ENCODE measurements around the gene ATP5F1D.

Gene ATP5F1D

DNA sequence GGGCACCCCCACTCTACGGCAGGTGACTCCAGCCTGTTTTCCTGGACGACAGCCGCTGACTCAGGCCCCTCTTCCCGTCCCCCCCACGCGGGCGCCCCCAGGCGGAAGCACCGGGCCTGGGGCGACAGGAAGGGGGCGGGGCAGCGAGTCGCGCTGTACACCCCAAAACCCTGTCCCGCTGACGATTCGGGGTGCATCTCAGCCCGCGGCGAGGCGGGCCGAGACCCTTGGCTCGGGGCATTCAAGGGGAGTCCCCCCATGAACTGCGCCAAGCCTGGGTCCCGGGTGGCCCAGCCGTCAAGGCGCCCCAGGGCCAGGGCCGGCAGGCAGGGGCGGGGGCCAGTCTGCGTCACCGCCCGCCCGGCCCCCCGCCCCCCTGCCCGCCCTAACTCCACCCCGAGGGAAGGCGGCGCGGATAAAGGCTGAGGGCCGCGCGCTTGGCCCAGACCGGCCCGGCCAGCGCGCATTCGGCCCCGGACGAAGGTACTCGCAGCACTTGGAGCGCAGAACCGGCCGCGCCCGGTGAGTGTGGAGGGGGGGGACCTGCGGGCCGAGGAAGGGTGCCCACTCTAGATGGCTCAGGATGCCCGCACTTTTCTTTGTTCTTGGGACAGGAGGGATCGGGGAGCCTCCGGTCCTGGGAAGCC is 6.7 kb downstream of the ATP5F1D start, which contains the start of gene MIDN:
TSS of gene MIDN (plus strand) at position 445 of the 647 bp plus-strand sequence. CDS start 1,714 bp downstream, outside the sequence.
- peak; percentile 89 for DNase-seq (ENCODE audit: low read depth)

DNA sequence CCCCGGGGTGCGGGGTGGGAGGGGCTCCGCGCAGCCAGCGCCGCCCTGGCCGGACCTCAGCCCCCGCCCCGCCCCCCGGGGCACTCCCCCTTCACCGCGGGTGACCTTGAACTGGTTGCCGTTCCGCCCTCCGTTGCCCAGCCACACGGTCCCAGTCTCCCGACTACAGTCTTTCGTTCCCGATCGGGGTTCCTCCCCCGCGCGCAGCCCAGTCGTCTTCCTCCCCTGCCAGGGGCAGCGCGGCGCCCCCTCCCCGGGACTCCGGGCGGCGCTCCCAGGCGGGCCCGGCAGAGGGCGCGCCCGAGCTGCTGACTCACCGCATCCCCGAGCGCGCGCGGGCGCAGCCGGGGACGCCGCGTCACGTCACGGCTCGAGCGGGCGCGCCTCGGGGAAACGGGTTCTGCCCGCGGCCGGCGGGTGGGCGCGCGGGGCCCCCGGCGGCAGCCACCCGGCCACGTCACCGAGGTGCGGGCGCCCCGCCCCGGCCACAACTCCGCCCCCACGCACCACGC is 7.3 kb downstream of the ATP5F1D start:
- peak; percentile 85 for DNase-seq (ENCODE audit: low read depth)

GRCh38 chr19:1249298-1249989 is 7.9 kb downstream of the ATP5F1D start:
- DNase-seq (ENCODE audit: low read depth): peak; percentile 97

GRCh38 chr19:1249990-1250436 is 8.5 kb downstream of the ATP5F1D start:
- DNase-seq (ENCODE audit: low read depth): no peak

DNA sequence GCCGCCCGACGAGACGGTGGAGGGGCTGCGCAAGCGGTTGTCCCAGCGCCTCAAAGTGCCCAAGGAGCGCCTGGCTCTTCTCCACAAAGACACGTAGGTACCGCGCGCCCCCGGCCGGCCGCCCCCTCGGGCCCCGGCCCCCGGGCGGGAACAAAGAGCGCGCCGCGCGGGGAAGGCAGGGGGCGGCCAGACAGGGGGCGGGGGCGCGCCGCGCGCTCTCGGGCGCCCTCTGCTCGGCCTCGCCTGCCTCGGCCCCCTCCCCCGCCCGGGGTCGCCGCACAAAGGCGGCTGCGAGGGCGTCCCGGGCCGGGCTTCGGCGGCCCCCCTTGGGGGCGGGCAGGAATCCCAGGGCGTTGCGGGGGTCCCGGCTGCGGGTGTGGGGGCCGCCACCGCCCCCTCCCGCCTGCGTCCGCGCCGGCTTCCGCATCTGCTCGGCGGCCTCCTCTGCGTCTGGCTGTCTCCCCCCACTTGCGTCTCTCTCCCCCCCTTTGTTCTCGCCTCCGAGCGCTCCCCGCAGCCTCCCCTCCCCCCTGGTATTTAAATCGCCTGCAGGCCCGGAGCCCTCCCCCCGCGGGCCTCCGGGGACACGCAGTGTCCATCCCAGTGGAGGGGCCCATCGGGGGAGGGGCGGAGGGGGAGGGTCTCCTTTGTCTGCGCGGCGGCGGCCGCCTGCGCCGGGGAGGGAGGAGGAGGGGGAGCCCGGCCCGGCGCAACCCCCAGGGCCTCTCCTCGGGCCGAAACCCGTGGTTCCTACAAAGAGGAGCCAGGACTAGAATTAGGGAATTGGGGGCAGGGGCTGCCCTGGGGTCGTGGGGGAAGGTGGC is 9.1 kb downstream of the ATP5F1D start:
- peak; percentile 76 for DNase-seq (ENCODE audit: low read depth)

GRCh38 chr19:1251330-1252220 is 10.0 kb downstream of the ATP5F1D start:
- peak; percentile 78 for DNase-seq (ENCODE audit: low read depth)

DNA sequence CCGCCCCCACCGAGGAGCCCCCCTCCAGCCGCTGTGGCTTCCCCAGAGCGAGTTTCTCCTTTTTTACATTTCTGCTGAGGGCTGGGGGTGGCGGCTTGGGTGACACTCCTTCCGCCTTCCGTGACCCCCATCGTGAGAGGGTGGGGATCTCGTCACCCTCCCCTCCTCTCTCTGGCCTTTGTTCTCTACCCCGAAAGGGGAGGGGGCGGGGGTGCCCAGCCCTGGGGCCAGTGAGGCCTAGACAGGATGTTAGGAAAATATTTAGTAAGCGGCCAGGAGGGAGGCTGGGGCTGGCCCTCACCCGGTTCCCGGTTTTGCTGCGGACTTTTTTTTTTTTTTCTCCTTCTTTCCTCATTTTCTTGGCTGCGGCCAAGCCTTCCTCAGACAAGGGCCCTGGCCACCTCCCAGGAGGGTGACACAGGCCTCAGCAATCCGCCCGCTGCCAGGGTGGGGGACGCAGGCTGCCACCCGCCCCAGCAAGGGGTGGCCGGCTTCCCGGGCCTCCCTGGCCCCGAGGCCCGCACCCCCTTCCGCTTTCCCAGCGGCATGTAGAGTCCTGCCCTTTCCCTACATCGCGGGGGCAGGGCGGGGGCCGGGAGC is 10.8 kb downstream of the ATP5F1D start:
- peak; percentile 98 for DNase-seq (ENCODE audit: low read depth)

- DNase-seq (ENCODE audit: low read depth): peak; percentile 99
Measured at GRCh38 chr19:1252821-1253513, 11.4 kb downstream of the ATP5F1D start.

DNA sequence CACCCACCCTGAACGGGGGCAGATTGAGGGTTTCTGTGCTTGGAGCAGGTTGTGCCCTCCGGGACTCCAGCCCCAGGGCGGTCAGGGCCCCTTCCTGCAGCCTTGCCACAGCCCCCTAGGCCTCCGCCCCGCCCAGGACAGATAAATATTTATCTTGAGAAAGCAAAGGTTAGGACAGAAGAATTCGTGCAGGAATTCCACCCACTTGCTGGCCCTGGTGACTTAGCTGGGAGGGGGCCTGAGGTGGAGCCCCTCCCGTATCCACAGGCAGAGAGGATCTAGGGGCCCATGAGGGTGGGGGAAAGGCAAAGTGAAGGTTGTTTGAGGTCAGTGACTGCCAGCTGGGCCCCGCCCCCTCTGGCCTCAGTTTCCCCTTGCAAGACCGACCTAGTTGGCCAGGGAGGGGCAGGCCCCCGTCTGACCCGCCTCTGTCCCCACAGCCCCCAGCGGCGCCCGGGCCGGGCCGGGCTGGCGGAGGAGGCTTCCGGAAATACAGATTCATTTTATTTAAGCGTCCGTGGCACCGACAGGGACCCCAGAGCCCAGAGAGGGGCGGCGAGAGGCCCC is 12.0 kb downstream of the ATP5F1D start:
- DNase-seq (ENCODE audit: low read depth): no peak

DNA sequence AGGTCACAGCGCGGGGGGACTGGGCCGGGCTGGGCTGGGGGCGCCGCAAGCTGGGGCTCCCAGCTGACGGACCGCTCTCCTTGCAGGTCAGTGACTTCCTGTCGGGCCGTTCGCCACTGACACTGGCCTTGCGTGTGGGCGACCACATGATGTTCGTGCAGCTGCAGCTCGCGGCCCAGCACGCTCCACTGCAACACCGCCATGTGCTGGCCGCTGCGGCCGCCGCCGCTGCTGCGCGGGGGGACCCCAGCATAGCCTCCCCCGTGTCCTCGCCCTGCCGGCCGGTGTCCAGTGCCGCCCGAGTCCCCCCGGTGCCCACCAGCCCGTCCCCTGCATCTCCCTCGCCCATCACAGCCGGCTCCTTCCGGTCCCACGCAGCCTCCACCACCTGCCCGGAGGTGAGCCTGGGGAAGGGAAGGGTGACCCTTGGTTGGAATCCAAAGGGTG is 12.6 kb downstream of the ATP5F1D start:
- no peak for DNase-seq (ENCODE audit: low read depth)

GRCh38 chr19:1254530-1255185 is 13.1 kb downstream of the ATP5F1D start:
- no peak for DNase-seq (ENCODE audit: low read depth)

DNA sequence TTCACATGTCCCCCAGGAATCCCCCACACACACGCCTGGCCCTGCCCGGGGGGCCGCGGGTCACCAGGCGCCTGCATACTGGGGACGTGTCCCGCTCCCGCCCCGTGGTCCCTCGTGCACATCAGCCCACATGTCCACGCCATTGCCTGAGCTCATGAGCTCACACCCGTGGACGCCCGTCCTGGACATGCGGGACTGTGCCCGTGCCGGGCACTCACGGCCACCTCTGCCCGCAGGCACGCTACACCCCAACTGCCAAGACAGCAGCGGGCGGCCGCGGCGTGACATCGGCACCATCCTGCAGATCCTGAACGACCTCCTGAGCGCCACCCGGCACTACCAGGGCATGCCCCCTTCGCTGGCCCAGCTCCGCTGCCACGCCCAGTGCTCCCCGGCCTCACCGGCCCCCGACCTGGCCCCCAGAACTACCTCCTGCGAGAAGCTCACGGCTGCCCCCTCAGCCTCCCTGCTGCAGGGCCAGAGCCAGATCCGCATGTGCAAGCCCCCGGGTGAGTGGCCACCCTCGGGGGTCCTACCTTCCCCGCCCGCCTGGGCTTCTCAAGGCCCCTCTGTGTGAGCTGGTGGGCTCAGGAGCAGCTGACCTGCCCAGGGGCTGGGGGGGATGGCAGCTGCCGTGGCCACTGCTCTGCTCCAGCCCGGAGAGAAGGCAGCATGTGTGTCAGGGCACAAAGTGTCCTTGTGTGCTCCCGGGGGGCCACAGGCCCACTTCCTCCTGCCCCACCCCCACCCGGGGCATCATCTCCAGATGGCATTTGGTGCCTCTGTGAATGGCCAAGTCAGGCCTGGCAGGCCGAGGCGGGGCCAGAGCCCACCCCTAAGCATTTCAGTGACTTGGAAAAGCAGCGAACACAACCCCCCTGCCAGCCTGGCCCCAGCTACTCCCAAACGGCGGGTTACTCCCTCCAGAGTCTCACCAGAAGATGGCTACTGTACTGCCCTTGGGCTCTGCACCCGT is 13.9 kb downstream of the ATP5F1D start:
- DNase-seq (ENCODE audit: low read depth): no peak

- no peak for DNase-seq (ENCODE audit: low read depth)
Measured at GRCh38 chr19:1256646-1257474, 15.3 kb downstream of the ATP5F1D start.

DNA sequence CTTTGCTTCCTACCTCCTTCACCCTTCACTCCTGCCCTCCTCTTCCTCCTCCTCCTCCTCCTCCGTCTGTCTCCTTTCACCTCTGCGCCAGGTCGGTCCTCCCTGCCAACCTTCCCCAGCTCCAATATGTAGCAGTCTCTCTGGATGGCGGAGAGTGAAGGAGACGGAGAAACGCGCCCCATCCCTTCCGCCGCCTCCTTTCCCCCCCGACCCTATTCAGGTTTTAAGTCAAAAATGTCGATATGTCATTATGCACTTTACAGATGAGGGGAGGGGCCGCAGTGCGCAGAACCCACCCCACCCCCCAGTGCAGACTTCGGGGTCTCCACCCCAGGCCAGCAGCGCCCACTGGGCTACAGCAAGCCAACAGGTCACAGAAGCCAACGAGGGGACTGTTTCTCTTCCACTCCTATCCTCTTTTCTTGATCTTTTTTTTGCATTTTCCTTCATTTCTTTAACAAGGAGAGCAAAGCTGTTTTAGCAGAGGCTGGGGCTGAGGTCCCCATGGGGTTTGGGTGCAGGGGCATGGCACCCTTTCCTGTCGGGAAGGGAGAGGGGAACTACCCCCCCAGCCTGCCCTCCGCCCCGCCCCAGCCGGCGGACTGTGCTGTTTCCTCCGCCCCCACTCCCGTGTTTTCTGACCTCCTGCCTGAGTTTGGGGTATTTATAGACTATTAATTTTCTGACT is 16.1 kb downstream of the ATP5F1D start:
- no peak for DNase-seq (ENCODE audit: low read depth)

DNA sequence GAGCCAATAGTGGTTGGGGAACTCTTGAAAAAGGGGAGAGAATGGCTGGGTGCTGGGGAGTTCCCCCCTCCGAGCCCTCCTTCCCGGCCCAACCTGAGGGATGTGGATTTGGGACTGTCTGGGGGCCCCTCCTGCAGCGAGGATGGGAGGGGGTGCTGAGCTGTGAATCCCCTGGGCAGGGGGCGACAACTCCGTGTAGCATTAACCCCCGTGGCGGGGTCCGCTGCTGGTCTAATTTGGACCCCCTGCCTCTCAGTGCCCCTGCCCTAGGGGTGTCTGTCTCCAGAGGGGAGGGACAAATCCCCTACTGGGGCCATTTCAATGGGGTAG is 16.6 kb downstream of the ATP5F1D start:
- no peak for DNase-seq (ENCODE audit: low read depth)

DNA sequence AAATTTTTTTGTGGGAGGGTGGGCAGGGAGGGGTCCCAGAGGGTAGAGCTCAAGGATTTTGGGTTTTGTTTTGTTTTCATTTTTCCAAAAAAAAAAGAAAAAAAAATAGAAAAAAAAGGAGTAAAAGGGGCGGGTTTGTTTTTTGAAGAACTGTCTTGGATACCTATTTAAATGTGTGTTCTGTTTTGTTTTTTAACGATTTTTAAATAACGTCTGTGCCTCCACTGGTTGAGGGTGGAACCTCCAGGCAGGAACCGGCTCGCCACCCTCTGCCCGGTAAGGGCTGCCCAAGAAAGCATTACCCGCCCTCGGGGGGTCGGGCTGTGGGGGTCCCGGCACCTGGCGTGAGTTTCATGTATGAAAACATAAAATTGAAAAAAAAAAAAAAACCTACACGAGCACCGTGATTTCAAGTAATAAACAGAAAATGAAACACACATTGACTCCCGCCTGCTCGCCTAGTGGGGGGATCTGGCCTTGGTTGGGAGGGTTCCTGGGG is 17.2 kb downstream of the ATP5F1D start:
- DNase-seq (ENCODE audit: low read depth): no peak
